SK-MEL-5 (cell line): Measurements from ENCODE around the gene APOLD1. TPM values are rescaled to one million over a fixed set of nuclear protein-coding genes. Genes with fewer than 3 reads are reported as not detected.

Experiments
- DNase-seq: peaks from one replicate; pipeline ENCODE4 v3.0.0-alpha.2; 2016; ENCODE audit warnings: low read depth, low spot score
- in situ Hi-C: cut with HindIII; loops from 2 replicates; pipeline ENCODE4 v1.10.0; 2016; ENCODE audit warnings: low sequenced_read_pairs, high pct_unique_total_duplicates, low pct_unique_long_range_greater_than_20kb
- total RNA-seq: library from RNA; depleted of rRNA; stranded (reverse); fragments of >200 nt; shearing (Covaris generic); gene quantifications from 2 replicates; pipeline ENCODE4 v1.2.3, GENCODE V29; 2014

APOLD1 gene
- total RNA-seq, 1 experiment from 2014 or later: 55.9 TPM

DNA sequence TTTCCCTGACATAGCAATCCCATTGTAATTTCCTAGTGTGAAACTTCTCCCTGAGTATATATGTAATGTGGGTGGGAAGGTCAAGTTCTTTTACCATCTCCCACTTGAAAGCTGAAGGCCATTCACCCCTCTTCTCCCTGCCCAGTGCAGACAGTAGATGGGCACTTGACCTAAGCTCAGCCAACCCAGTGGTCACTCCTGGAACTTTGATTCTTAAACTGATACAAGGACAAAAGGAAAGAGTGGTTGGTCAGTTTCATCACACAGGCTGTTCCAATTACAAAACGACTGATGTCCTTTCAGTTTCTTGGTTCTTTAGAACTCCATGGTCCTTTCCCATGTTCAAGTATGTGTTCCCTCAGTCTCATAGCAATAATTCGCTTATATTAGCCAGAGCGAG, 8.4 kb upstream of the APOLD1 start:
- in situ Hi-C loops: no loop called here
- no peak for DNase-seq

DNA sequence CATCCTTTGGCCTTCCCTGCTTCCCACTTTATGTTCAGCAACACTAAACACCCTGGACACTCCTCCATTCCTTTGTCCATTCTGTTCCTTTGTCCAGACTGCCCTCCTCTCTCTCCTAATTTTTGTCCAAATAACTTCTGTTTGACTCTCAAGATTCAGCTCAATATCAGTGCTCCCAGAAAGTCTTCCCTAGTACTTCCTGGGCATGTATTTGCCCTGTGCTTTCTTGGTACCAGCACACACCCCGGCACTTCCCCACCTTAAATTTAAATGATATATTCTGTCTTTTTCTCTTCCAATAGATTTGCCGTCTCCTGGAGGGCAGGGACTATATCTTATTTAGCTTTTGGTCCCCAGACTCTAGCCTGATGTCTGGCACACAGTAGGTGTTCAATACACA, 6.5 kb upstream of the APOLD1 start:
- in situ Hi-C loops: no loop called here
- no peak for DNase-seq

DNA sequence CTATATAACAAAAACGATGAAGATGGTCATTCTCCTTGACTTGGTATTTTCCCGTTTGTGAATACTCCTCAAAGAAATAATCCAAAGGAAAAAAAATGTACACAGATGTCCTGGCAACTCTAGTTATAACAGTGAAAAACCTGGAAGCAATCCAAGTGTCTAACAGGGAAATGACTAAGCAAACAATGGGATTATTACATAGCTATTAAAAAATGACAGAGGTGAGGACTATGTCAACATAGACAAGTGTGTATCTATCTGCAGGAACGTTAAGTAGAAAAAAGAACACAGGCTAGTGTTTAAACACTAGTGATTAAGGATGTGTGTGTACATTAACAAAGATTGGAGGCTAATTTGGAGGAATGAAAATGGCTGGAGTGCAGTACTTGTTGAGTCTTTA, 5.9 kb upstream of the APOLD1 start:
- DNase-seq: no peak
- in situ Hi-C loops: no loop called here

DNA sequence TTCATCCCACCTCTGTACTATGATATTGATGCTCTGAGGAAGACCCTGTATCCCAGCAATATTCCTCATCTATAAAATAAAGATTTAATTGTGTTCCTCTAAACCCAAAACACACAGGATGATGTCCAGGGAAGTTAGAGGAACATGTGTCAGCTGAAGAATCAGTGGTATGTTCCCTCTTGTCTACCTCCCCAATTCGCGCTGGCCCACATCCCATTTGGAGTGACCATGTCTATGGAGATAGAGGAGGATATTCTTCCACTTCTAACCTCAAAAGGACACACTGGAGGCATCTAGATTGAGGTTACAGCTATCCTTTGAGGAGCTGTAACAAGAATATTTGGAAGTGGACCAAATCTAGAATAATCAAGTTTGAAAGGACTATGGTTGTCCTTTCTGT, 1.3 kb upstream of the APOLD1 start:
- in situ Hi-C loops: no loop called here
- no peak for DNase-seq

DNA sequence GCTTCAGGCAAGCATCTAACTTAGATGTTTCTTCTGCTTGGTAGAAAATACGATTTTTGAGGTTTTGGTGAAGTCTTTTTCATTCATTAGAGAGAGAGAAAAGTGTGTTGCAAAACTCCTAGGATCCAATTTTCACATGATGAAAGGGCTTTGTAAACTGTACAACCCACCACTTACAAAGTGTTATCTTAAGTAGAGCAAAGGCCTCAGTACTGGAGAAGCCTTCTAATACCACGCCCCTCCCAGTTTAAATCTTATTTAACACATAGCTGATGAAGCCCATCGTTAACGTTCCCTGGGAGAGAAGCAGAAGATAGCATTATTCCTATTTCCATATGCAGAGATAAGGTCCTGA, 869 bp downstream of the APOLD1 start:
- DNase-seq: no peak
- in situ Hi-C loops: no loop called here

DNA sequence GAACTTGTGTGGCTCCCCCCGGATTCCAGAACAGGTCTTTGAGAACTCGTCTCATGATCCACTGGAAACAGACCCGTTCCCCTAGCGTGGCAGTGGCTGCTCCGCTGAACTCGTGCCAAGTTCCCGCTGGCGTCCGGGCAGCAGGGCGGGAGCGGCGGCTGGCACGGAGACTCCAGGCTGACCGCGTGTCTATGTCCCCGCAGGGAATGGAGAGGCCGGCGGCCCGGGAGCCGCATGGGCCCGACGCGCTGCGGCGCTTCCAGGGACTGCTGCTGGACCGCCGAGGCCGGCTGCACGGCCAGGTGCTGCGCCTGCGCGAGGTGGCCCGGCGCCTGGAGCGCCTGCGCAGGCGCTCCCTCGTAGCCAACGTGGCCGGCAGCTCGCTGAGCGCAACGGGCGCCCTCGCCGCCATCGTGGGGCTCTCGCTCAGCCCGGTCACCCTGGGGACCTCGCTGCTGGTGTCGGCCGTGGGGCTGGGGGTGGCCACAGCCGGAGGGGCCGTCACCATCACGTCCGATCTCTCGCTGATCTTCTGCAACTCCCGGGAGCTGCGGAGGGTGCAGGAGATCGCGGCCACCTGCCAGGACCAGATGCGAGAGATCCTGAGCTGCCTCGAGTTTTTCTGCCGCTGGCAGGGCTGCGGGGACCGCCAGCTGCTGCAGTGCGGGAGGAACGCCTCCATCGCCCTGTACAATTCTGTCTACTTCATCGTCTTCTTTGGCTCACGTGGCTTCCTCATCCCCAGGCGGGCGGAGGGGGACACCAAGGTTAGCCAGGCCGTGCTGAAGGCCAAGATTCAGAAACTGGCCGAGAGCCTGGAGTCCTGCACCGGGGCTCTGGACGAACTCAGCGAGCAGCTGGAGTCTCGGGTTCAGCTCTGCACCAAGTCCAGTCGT, 1.5 kb downstream of the APOLD1 start:
- DNase-seq: peak; percentile 71
- in situ Hi-C loops: no loop called here

DNA sequence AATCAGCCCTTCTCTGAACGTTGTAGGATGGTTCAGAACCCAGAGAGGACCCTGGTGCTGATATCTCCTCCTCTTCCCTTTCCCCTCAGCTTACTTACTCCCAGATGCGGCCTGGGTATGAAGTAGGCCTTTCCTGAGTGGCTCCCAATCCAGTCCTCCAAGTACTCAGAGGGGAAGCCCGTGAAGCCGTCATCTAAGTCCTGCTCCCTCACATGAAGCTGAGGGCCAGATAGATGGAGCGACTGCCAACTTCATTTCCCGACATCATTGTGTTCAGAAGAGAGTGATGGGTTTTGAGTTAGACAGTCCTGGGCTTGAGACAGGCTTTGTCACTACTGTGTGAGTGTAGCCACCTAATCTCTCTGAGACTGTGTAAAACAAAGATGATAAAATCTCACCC, 2.7 kb downstream of the APOLD1 start:
- no peak for DNase-seq
- in situ Hi-C loops: no loop called here

DNA sequence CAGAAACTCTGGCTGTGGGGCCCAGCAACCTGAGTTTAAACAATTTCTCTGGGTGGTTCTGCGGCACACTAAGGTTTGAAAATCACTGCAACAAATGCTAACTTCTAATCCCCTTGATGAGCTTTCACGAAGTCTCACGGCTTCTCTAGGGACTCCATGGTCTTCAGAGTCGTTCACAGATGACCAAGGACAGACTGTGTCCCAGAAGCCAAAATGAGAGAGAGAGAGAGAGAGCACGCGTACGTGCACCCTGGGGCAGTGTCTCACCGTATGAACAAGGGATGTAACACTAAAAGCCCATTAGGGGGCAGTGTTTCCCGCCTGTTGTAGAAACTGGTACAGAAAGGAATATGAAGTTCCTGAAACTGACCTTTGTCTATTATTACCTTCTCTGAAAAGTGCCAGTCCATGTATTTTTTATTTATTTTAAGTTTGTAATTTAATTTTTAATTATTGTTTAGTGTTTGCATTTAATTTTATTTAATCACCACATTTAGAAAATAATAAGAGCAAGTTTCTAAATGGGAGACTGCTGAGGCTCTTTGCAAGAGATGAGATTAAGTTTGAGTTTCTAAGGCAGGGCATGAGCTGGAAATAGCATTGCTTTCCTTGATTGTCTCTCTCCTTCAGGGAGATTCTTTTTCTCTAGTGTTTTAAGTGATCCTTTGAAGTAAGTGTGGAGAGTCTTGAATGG, 3.4 kb downstream of the APOLD1 start:
- peak; percentile 87 for DNase-seq
- in situ Hi-C loops: no loop called here

DNA sequence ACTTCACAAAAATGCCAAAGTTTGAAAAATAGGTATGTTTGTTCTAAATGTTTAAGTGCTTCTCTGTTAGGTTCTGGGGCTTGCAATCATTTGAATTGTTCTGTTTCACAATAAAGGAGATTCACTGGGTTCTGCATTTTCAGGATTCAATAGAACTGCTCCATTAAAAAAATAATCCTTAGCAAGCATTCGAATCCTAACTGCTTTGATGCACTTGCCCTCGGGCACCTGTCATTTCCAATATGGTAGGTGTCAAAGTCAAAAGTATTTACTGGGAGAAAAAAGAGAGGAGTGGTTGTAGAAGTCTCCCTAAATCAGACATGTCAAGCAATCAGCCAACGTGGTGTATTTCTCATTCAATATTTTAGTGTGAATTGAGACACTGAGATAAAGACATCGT, 5.5 kb downstream of the APOLD1 start:
- in situ Hi-C loops: no loop called here
- DNase-seq: no peak

DNA sequence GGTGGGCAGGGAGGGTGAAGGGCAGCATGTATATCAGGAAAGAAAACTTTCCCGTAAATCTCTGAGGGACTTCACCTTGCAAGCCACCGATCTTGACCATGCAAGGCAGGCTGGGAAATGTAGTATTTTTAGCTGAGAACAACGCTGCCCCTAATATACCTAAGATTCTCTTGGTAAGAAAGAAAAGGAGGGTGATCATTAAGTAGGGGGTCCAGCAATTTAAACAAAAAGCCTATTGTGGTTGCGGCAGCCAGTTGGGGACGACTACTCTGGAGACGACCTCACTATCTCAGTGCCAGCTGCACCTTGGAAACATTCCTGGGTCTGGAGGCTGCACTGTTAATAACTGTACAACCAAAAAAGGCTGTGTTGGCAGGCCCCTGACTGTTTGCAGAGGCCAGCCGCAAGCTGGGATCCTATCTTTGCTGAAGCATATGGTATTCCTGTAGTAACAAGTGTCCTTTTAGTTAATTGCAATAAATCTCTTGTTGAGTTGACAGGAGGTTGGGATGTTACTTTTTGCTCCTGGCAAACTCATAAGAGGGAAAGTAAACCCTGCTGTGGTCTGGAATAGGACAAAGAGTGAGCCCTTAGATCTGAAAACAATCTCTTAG, 6.4 kb downstream of the APOLD1 start:
- peak; percentile 17 for DNase-seq
- in situ Hi-C loops: no loop called here

DNA sequence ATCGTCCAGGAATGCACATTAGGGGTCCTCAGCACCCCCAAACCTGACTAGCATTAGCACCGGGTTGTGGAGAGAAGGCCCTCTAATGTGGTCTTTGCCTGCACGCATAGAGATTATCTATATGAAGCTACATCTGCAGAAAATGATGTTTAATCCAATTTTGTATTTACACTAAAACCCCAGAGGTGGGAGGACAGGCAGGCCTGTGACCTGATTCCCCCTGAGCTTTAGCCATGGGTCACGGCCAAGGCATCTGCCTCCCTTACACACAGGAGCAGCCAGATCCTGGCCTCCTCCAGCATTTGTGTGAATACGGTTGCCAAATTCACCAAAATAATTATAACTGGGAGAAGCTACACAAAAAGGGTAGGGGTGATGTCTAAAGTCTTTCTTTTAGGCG, 7.0 kb downstream of the APOLD1 start:
- no peak for DNase-seq
- in situ Hi-C loops: no loop called here

DNA sequence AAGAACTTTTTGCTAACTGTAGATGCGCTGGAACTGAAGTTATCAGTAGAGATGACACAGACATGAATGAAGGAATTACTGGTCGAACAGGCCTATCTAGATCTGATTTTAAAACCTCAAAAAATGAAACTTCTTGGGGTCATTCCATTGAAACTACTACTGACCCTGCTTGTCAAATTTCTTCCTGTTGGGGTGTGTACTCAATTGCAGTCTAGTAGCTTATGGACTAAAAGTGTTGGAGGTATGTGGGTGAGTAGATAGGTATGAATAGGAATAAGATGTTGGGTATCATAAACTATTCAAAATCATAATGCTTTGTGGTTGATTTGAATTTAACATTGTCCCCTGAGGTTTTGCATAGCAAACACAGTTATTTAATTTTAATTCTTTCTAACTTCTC, 9.2 kb downstream of the APOLD1 start:
- in situ Hi-C loops: no loop called here
- no peak for DNase-seq

DNA sequence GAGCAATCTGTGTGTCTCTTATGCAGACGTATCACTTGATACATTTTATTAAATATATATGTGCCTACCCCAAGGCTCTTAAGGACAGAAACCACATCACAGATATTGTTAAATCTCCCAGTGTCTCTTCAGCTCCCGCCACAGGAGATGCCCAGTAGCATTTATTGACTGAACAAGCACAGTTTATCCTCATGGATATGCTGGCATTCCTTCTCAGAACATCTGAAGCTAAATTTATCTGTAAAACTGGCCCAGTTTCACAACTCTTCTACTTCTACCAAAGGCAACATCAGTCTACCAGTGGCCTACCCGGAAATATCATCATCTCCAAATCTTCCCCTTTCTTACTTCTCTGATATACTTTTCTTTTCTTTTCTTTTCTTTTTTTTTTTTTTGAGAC, 10.7 kb downstream of the APOLD1 start:
- in situ Hi-C loops: no loop called here
- no peak for DNase-seq

DNA sequence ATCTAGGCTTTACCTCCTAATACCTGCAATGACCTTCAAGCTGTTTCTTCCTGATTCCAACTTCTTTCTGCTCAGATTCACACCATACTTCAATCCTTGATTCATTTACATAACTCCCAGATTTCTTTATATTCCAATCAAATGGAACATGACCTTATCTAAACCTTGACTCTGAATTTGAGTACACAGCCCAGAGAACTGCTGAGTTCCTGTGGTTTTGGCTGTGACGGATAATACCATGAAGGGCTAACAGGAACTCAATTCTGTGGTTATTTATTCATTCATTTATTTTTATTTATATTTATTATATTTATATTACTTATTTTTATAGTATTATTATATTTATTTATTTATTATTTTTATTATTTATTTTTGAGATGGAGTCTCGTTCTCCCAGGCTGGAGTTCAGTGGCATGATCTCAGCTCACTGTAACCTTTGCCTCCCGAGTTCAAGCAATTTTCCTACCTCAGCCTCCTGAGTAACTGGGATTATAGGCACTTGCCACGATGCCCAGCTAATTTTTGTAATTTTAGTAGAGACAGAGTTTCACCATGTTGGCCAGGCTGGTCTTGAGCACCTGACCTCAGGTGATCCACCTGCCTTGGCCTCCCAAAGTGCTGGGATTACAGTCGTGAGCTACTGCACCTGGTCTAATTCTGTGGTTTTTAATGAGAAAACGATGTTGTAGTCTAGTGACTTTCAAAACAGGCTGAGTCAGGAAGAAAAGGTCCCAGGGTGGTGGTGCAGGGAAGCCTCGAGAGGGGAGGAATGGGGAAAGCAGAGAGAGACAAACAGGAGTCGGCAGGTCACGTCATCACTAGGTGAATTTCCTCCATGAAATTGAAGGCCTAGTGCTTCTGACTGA, 11.7 kb downstream of the APOLD1 start:
- no peak for DNase-seq
- in situ Hi-C loops: no loop called here

DNA sequence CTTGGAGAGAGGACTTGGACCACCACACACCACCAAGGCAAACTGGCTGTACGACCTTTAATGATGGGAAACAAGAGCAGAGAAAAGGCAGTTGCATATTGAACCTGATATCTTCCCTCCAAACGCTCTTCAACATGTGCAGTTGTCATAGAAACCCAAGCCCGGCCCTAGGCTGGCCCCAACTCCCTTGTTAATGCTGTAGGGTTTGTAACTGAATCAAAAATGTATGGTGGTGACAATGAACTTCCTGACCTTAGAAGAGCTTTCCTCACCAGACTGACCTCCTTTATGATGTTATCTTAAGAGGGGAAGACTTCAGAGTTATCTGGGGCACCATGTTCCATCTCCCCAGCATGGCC, 12.3 kb downstream of the APOLD1 start:
- no peak for DNase-seq
- in situ Hi-C loops: no loop called here

DNA sequence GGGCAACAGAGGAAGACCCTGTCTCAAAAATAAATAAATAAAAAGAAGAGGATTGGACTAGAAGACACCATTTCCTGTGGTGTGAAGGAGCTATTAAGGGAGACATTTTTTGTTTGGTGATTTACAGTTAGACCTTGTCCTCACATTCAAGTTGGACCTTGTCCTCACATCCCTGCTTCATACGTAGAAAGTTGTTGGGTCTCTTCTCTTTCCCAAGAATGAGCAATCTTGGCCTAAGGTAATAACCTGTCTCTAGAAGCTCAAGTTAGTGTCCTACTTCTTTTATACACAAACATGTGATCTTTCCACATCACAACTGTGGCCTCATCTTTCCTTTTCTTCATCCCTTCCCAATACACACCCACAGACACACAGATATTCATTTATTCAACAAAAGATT, 13.0 kb downstream of the APOLD1 start:
- no peak for DNase-seq
- in situ Hi-C loops: no loop called here

DNA sequence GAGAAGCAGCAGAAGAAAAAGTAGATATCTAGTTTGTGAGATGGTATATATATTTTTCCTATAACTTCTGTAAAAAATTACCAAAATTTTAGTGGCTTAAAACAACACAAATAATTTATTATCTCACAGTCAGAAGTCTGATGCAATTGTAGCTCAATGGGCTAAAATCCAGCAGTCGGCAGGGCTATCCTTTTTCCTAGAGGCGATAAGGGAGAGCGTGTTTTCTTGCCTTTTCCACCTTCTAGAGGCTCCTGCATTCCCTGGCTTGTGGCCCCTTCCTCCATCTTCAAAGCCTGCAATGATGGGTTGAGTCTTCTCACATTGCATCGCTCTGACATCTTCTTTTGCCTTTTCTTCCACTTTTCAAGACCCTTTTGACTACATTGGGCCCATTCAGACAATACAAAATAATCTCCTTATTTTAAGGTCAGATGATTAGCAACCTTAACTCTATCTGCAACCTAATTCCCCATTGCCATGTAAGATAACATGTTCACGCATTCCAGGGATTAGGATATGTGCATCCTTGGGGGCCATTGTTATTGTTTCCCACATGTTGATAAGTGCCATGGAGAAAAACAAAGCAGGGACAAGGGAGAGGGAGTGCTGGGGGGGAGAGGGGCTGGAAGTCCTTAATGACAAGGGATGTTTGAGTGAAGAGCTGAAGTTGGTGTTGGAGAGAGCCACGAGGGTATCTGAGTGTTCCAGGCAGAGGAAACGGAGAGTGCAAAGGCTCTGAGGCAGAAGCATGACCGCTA, 13.9 kb downstream of the APOLD1 start:
- DNase-seq: no peak
- in situ Hi-C loops: no loop called here
